Neural cell (in vitro differentiated cells): ENCODE measurements around the gene XRN1. TPM values are rescaled to one million over a fixed set of nuclear protein-coding genes. Genes with fewer than 3 reads are reported as not detected.

ENCODE experiments used
- H2AFZ ChIP-seq: fragments of 200-600, 300-800 bp; sonication (generic), shearing (Covaris generic); 2 replicates; pipeline ENCODE4 v1.6.0; 2014; ENCODE audit warnings: low read depth, mild to moderate bottlenecking, antibody characterized with exemption, low read length, moderate library complexity
- H3F3A ChIP-seq: fragments of 200-600 bp; shearing (Covaris generic); 2 replicates; pipeline ENCODE4 v1.6.1; 2016; ENCODE audit warnings: mild to moderate bottlenecking, moderate library complexity, mixed read lengths, antibody characterized with exemption, low read length; ENCODE audit not compliant: insufficient read depth, poor library complexity, severe bottlenecking
- H3K27ac ChIP-seq: fragments of 200-600, 300-800 bp; sonication (generic), shearing (Covaris generic); 2 replicates; pipeline ENCODE4 v1.5.1; 2014; ENCODE audit warnings: mild to moderate bottlenecking, low read length, moderate library complexity
- H3K27me3 ChIP-seq: fragments of 300-800, 200-600 bp; sonication (generic), shearing (Covaris generic); 2 replicates; pipeline ENCODE4 v1.6.0; 2014; ENCODE audit warnings: mild to moderate bottlenecking, low read depth, low read length, moderate library complexity; ENCODE audit not compliant: insufficient read depth
- H3K36me3 ChIP-seq: fragments of 300-800, 200-600 bp; sonication (generic), shearing (Covaris generic); 2 replicates; pipeline ENCODE4 v1.5.1; 2014; ENCODE audit warnings: mild to moderate bottlenecking, antibody characterized with exemption, low read length, moderate library complexity; ENCODE audit not compliant: insufficient read depth
- H3K4me2 ChIP-seq: fragments of 300-800, 200-600 bp; sonication (generic), shearing (Covaris generic); 2 replicates; pipeline ENCODE4 v1.6.0; 2014; ENCODE audit warnings: mild to moderate bottlenecking, low read length
- H3K4me3 ChIP-seq: fragments of 300-800, 200-600 bp; sonication (generic), shearing (Covaris generic); 2 replicates; pipeline ENCODE4 v1.5.1; 2014; ENCODE audit warnings: mild to moderate bottlenecking, low read length, moderate library complexity
- H3K79me2 ChIP-seq: fragments of 200-600 bp; shearing (Covaris generic); replicated peaks from 2 replicates; pipeline ENCODE4 v1.6.0; 2014; ENCODE audit warnings: mild to moderate bottlenecking, low read length, moderate library complexity; ENCODE audit not compliant: insufficient read depth
- H3K9ac ChIP-seq: fragments of 300-800, 200-600 bp; sonication (generic), shearing (Covaris generic); 2 replicates; pipeline ENCODE4 v1.6.1; 2016; ENCODE audit warnings: mild to moderate bottlenecking, low read length, mixed read lengths
- H3K9me2 ChIP-seq: fragments of 200-600 bp; shearing (Covaris generic); 2 replicates; pipeline ENCODE4 v1.6.1; 2016; ENCODE audit warnings: mild to moderate bottlenecking, low read length, mixed read lengths; ENCODE audit not compliant: insufficient read depth
- H3K9me3 ChIP-seq: fragments of 200-600, 300-800 bp; sonication (generic), shearing (Covaris generic); 2 replicates; pipeline ENCODE4 v1.6.1; 2016; ENCODE audit warnings: mild to moderate bottlenecking, mixed run types, low read length, moderate library complexity, mixed read lengths
- H4K20me1 ChIP-seq: fragments of 200-600 bp; shearing (Covaris generic); 2 replicates; pipeline ENCODE4 v1.6.1; 2016; ENCODE audit warnings: mild to moderate bottlenecking, mixed run types; ENCODE audit not compliant: insufficient read depth
- CTCF ChIP-seq: fragments of 450-650 bp; IDR thresholded peaks from 2 replicates; pipeline ENCODE4 v1.5.1; 2014; ENCODE audit warnings: antibody characterized with exemption, mild to moderate bottlenecking, moderate library complexity; ENCODE audit not compliant: poor library complexity, severe bottlenecking
- EP300 ChIP-seq: fragments of 450-650 bp; conservative IDR thresholded peaks from 2 replicates; pipeline ENCODE4 v1.6.1; 2014; ENCODE audit warnings: antibody characterized with exemption, mild to moderate bottlenecking, moderate library complexity; ENCODE audit not compliant: poor library complexity, severe bottlenecking
- EZH2 ChIP-seq: fragments of 200-600, 300-800 bp; shearing (Covaris generic), sonication (generic); IDR thresholded peaks from 2 replicates; pipeline ENCODE4 v1.6.1; 2014; ENCODE audit warnings: antibody characterized with exemption, low read length, borderline replicate concordance, mild to moderate bottlenecking; ENCODE audit not compliant: insufficient read depth, poor library complexity, severe bottlenecking
- MXI1 ChIP-seq: fragments of 450-650 bp; conservative IDR thresholded peaks from 2 replicates; pipeline ENCODE4 v1.6.1; 2014; ENCODE audit warnings: antibody characterized with exemption, mild to moderate bottlenecking; ENCODE audit not compliant: poor library complexity, severe bottlenecking
- POLR2AphosphoS5 ChIP-seq: IDR thresholded peaks from 2 replicates; pipeline ENCODE4 v1.6.1; 2012
- RAD21 ChIP-seq: fragments of 450-650 bp; conservative IDR thresholded peaks from 2 replicates; pipeline ENCODE4 v1.6.1; 2014; ENCODE audit warnings: antibody characterized with exemption, mild to moderate bottlenecking, moderate library complexity
- REST ChIP-seq: IDR thresholded peaks from 2 replicates; pipeline ENCODE4 v1.6.1; 2012; ENCODE audit warnings: borderline replicate concordance
- SMC3 ChIP-seq: fragments of 450-650 bp; conservative IDR thresholded peaks from 2 replicates; pipeline ENCODE4 v1.6.1; 2014; ENCODE audit warnings: antibody characterized with exemption, mild to moderate bottlenecking, moderate library complexity; ENCODE audit not compliant: poor library complexity
- TAF1 ChIP-seq: IDR thresholded peaks from 2 replicates; pipeline ENCODE4 v1.6.1; 2012; ENCODE audit warnings: low read depth
- polyA plus RNA-seq: library from polyadenylated mRNA; depleted of rRNA; stranded (reverse); fragments of >200 nt; gene quantifications from 2 replicates; pipeline ENCODE4 v1.2.3, GENCODE V29; 2014

The XRN1 gene
- polyA plus RNA-seq, 1 donor from 2014 or later: 21.1 TPM

- Histone ChIP-seq H3K4me2 (no peak overlapping the region), H3K36me3 (no peaks in the 10 kb centered on the region), H3K27me3 (no peaks in the 10 kb centered on the region), H2AFZ (no peak overlapping the region), H3K9ac (no peak overlapping the region), H3K27ac (no peak overlapping the region), H3K79me2 (no peaks in the 10 kb centered on the region), H3K9me2 (no peaks in the 10 kb centered on the region), H3K9me3 (no peaks in the 10 kb centered on the region), H3F3A (no peaks in the 10 kb centered on the region), H3K4me3 (no peak overlapping the region), H4K20me1 (no peaks in the 10 kb centered on the region)
- no peak for TF ChIP-seq REST
- TF ChIP-seq CTCF: no peak
- no peak for TF ChIP-seq EP300
- TF ChIP-seq TAF1: no peak
- no peak for TF ChIP-seq POLR2AphosphoS5
- TF ChIP-seq SMC3: no peak
- no peak for TF ChIP-seq MXI1
- TF ChIP-seq RAD21: no peak
- no peak for TF ChIP-seq EZH2
These were observed 151.3 kb downstream of the XRN1 start for GRCh38 chr3:142296507-142296906.

GRCh38 chr3:142287866-142288638 lies 159.8 kb downstream of the XRN1 start:
- H3K36me3 ChIP-seq: no peaks in the 10 kb centered on the region
- no peaks in the 10 kb centered on the region for H3K9me3 ChIP-seq
- H3K4me2 ChIP-seq: no peak overlapping the region
- no peak overlapping the region for H3K27ac ChIP-seq
- no peak for TF ChIP-seq EZH2
- no peaks in the 10 kb centered on the region for H3K27me3 ChIP-seq
- no peaks in the 10 kb centered on the region for H4K20me1 ChIP-seq
- H3K79me2 ChIP-seq: no peaks in the 10 kb centered on the region
- no peak overlapping the region for H2AFZ ChIP-seq
- H3F3A ChIP-seq: no peaks in the 10 kb centered on the region
- H3K9ac ChIP-seq: no peak overlapping the region
- H3K9me2 ChIP-seq: no peaks in the 10 kb centered on the region
- H3K4me3 ChIP-seq: no peak overlapping the region
